Measurements from ENCODE around the gene PLEKHD1. TPM values are rescaled to one million over a fixed set of nuclear protein-coding genes. Genes with fewer than 3 reads are reported as not detected.

Gene PLEKHD1
- total and polyA plus RNA-seq, 5 donors from 2014 or later: 0.05 to 0.25 (median 0.18) TPM; not detected in 2

DNA sequence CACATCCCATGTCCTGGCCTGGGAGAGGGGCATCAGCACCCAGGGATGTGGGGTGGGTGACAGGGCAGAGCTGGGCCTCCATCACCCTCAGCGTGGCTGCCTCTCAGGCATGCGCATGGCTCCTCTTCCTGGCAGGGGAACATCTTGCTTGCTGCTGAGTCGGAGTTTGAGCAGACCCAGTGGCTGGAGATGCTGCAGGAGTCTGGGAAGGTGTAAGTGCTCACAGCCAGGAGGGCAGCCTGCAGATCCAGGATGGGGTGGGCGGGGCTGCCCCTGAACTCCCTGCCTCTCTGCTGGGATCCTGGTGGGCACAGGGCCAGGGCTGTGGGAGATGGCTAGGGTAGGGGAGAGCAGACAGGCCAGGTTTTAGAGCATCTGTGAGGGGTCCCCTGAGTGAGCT lies 16.2 kb downstream of the PLEKHD1 start:
- Mint-ChIP-seq H3K36me3 (no peaks in the 10 kb centered on the region), H3K27ac (no peak overlapping the region), H3K4me1 (peaks cover 0 to 2% (median 0%) of the 10 kb centered on the region in 4 donors), H3K4me3 (no peak overlapping the region), H3K9me3 (peaks cover 0 to 2% (median 0%) of the 10 kb centered on the region in 7 donors), H3K27me3 (peaks cover 23% of the 10 kb centered on the region)
- no peak for ATAC-seq (ENCODE audit: low read depth in 2 of 2)
- no peaks in the 10 kb centered on the region for H3K4me1 ChIP-seq (ENCODE audit: control insufficient read depth, insufficient read depth, low read length, poor library complexity, severe bottlenecking)
- no peak for DNase-seq
- no peak overlapping the region for H3K27ac ChIP-seq (ENCODE audit: insufficient read depth, low read length, poor library complexity, severe bottlenecking)
- H3K36me3 ChIP-seq (ENCODE audit: control insufficient read depth, insufficient read depth, low read length): no peaks in the 10 kb centered on the region
- no peak overlapping the region for H3K4me3 ChIP-seq (ENCODE audit: low read depth, low read length)
- no peaks in the 10 kb centered on the region for H3K9me3 ChIP-seq (ENCODE audit: control insufficient read depth in 2 of 2, low read length in 2 of 2)
- H3K27me3 ChIP-seq (ENCODE audit: control insufficient read depth, insufficient read depth, low read length): no peaks in the 10 kb centered on the region

DNA sequence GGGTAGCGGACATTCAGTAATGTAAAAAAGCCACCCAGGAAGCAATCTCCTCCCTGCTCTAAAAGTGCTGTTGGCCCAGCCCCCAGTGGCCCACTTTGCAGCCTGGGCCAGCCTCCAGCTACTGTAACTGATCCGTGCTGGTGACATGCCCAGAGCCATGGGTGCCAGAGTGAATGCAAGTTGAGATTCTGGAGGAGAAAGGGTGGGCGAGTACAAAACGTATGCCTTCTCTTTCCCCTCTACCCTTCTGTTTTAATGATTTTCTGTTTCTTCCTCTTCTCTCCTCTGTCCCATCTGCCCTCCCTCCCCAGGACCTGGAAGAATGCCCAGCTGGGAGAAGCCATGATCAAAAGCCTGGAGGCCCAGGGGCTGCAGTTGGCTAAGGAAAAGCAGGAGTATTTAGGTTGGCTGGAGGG lies 16.9 kb downstream of the PLEKHD1 start:
- H3K27me3 Mint-ChIP-seq: peaks cover 18% of the 10 kb centered on the region

DNA sequence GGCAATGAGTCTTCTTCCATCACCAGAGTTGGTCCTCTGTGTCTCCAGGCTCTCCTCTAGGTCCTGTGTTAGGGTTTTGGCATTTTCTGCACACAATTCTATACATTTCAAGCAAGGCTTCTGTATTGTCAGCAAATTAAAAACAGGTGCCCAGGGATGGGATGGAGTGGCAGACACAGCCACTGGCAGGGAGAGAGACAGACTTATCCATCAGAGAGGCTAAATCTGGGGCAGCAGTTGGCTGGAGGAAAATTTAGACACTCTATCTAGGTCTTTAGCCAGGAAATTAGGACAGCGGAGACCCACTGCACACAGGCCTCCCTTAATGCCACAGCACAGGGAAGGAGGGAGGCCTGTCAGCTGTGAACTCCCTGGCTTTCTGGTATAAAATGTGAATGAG lies 20.2 kb downstream of the PLEKHD1 start:
- Histone ChIP-seq H3K4me1 (ENCODE audit: control insufficient read depth, insufficient read depth, low read length, poor library complexity, severe bottlenecking) (no peaks in the 10 kb centered on the region), H3K4me3 (ENCODE audit: low read depth, low read length) (no peak overlapping the region), H3K9me3 (ENCODE audit: control insufficient read depth in 2 of 2, low read length in 2 of 2) (no peaks in the 10 kb centered on the region), H3K36me3 (ENCODE audit: control insufficient read depth, insufficient read depth, low read length) (no peaks in the 10 kb centered on the region), H3K27me3 (ENCODE audit: control insufficient read depth, insufficient read depth, low read length) (no peaks in the 10 kb centered on the region), H3K27ac (ENCODE audit: insufficient read depth, low read length, poor library complexity, severe bottlenecking) (no peak overlapping the region)
- no peaks in the 10 kb centered on the region for H3K4me1 Mint-ChIP-seq
- H3K4me3 Mint-ChIP-seq: no peak overlapping the region
- H3K27me3 Mint-ChIP-seq: peaks cover 9% of the 10 kb centered on the region
- ATAC-seq (ENCODE audit: low read depth in 2 of 2) (no peak), DNase-seq (no peak)
- H3K36me3 Mint-ChIP-seq: no peaks in the 10 kb centered on the region
- H3K27ac Mint-ChIP-seq: no peak overlapping the region
- H3K9me3 Mint-ChIP-seq: no peaks in the 10 kb centered on the region

More for the DNA sequence above, 16.9 kb downstream of the PLEKHD1 start:
- no peak overlapping the region for H3K27ac ChIP-seq (ENCODE audit: insufficient read depth, low read length, poor library complexity, severe bottlenecking)
- Mint-ChIP-seq H3K36me3 (no peaks in the 10 kb centered on the region), H3K4me3 (no peak overlapping the region), H3K27ac (no peak overlapping the region), H3K4me1 (peaks cover 0 to 2% (median 0%) of the 10 kb centered on the region in 4 donors), H3K9me3 (peaks cover 0 to 2% (median 0%) of the 10 kb centered on the region in 7 donors)
- H3K36me3 ChIP-seq (ENCODE audit: control insufficient read depth, insufficient read depth, low read length): no peaks in the 10 kb centered on the region
- no peak overlapping the region for H3K4me3 ChIP-seq (ENCODE audit: low read depth, low read length)
- no peaks in the 10 kb centered on the region for H3K27me3 ChIP-seq (ENCODE audit: control insufficient read depth, insufficient read depth, low read length)
- no peaks in the 10 kb centered on the region for H3K4me1 ChIP-seq (ENCODE audit: control insufficient read depth, insufficient read depth, low read length, poor library complexity, severe bottlenecking)
- H3K9me3 ChIP-seq (ENCODE audit: control insufficient read depth in 2 of 2, low read length in 2 of 2): no peaks in the 10 kb centered on the region
- DNase-seq: no peak
- ATAC-seq (ENCODE audit: low read depth in 2 of 2): no peak

DNA sequence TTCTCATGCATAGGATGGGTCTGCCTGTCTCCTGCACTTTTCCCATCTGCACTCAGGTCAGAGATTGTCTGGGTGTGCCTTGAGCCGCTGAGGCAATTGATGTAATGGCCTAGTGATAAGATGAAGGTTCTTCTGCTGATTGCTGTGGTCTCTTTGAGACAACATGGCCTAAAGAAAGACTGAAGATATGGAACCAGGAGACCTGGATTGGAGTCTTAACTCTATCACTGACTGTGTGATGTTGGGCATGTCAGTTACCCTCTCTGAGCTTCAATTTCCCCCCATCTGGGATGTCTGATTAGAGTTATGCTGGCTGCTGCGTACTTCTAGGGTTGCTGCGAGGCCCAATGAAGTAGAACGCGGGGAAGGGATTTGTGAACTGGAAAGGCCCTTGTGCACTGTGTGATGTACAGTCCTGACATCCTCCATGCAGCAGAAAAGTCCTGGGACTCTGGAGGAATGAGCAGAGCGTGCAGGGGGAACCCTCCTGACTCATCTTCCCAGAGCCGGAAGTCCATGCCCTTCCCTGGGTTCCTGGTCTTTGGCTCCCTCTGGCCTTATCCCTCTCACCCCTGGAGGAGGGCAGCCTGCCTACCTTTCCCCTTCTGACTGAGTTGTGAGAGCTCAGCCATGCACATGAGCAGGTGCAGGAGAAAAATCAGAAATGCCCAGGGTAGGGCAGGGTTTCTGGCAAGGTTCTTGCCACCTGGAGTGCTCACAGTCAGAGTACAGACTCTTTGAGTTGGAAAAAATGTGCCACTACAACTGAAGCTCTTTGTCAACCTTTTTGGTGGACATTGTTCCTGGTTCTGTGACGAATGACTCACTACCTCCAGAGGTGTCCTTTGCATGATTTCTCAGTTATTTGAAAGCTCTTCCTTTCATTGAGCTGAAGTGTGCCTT lies 21.1 kb downstream of the PLEKHD1 start:
- H3K4me1 Mint-ChIP-seq: no peaks in the 10 kb centered on the region
- ATAC-seq (ENCODE audit: low read depth in 2 of 2): no peak
- DNase-seq: no peak
- no peaks in the 10 kb centered on the region for H3K9me3 Mint-ChIP-seq
- no peak overlapping the region for H3K4me3 ChIP-seq (ENCODE audit: low read depth, low read length)
- no peak overlapping the region for H3K27ac Mint-ChIP-seq
- H3K36me3 Mint-ChIP-seq: no peaks in the 10 kb centered on the region
- no peaks in the 10 kb centered on the region for H3K4me1 ChIP-seq (ENCODE audit: control insufficient read depth, insufficient read depth, low read length, poor library complexity, severe bottlenecking)
- H3K4me3 Mint-ChIP-seq: no peak overlapping the region
- peaks cover 13% of the 10 kb centered on the region for H3K27me3 Mint-ChIP-seq
- no peak overlapping the region for H3K27ac ChIP-seq (ENCODE audit: insufficient read depth, low read length, poor library complexity, severe bottlenecking)
- peaks cover under 1% of the 10 kb centered on the region for H3K27me3 ChIP-seq (ENCODE audit: control insufficient read depth, insufficient read depth, low read length)
- H3K9me3 ChIP-seq (ENCODE audit: control insufficient read depth in 2 of 2, low read length in 2 of 2): no peaks in the 10 kb centered on the region
- H3K36me3 ChIP-seq (ENCODE audit: control insufficient read depth, insufficient read depth, low read length): no peaks in the 10 kb centered on the region

DNA sequence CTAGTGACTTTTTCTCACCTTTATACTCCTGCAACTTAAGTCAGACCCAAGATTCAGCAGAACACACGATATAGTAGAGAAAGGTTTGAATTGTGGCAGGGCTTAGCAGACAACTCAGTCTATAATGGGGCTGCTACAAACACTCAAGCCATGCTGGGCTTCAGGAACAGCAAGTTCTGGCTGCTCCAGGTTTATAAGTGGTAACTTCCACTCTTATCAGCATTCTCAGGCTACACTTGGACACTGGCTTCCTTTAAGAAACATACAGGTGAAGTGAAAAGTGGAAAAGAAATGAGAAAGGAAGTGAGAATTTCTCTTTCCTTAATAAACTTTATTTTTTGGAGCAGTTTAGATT lies 21.7 kb downstream of the PLEKHD1 start:
- Histone ChIP-seq H3K9me3 (ENCODE audit: control insufficient read depth in 2 of 2, low read length in 2 of 2) (no peaks in the 10 kb centered on the region), H3K4me3 (ENCODE audit: low read depth, low read length) (no peak overlapping the region), H3K36me3 (ENCODE audit: control insufficient read depth, insufficient read depth, low read length) (no peaks in the 10 kb centered on the region), H3K27ac (ENCODE audit: insufficient read depth, low read length, poor library complexity, severe bottlenecking) (no peak overlapping the region), H3K4me1 (ENCODE audit: control insufficient read depth, insufficient read depth, low read length, poor library complexity, severe bottlenecking) (no peaks in the 10 kb centered on the region), H3K27me3 (ENCODE audit: control insufficient read depth, insufficient read depth, low read length) (peaks cover 4% of the 10 kb centered on the region)
- no peak for ATAC-seq (ENCODE audit: low read depth in 2 of 2)
- Mint-ChIP-seq H3K9me3 (no peaks in the 10 kb centered on the region), H3K27me3 (peaks cover 13% of the 10 kb centered on the region), H3K36me3 (no peaks in the 10 kb centered on the region), H3K27ac (no peak overlapping the region), H3K4me3 (no peak overlapping the region), H3K4me1 (no peaks in the 10 kb centered on the region)
- no peak for DNase-seq

DNA sequence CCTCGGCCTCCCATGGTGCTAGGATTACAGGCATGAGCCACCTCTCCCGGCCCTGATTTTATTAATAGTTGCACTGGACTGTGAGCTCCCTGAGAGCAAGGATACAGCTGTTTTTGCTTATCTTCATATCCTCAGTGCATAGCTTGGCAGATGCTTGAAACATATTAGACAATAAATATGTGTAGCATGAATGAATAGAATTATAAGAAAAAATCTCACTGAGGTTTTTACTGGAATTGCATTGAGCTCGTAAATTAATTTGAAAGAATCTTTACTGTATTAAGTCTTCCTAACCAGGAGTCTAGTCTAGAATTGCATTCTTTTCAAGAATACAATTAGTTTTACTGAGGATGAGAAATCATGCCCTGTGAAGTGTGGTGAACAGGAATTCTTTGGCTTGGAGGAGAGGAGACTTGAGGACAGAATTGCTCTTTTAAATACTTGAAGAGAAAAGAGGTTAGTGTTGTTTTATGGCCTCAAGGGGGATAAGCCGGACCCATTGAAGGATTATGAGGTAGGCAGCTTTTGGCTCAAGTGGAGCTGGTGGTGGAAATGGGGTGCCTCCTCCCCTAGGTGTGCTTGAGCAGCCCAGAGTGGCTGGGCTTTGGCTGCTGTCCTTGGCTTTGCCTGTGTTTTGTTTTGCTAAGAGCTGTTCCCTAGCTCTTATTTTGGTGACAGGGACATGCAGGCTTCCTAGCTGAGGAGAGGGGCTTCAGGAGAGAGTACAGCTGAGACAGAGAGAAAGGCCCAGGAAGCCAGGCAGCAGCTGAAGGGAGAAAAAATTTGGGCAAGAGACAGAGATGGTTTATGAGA lies 34.0 kb downstream of the PLEKHD1 start:
- H3K27ac ChIP-seq (ENCODE audit: insufficient read depth, low read length, poor library complexity, severe bottlenecking): no peak overlapping the region
- ATAC-seq (ENCODE audit: low read depth in 2 of 2) (no peak), DNase-seq (no peak)
- Mint-ChIP-seq H3K27ac (no peak overlapping the region), H3K4me3 (no peak overlapping the region), H3K4me1 (no peaks in the 10 kb centered on the region), H3K9me3 (peaks cover 0 to 5% (median 2%) of the 10 kb centered on the region in 7 donors), H3K27me3 (peaks cover 41% of the 10 kb centered on the region), H3K36me3 (no peaks in the 10 kb centered on the region)
- H3K4me3 ChIP-seq (ENCODE audit: low read depth, low read length): no peak overlapping the region
- H3K36me3 ChIP-seq (ENCODE audit: control insufficient read depth, insufficient read depth, low read length): no peaks in the 10 kb centered on the region
- no peaks in the 10 kb centered on the region for H3K9me3 ChIP-seq (ENCODE audit: control insufficient read depth in 2 of 2, low read length in 2 of 2)
- H3K4me1 ChIP-seq (ENCODE audit: control insufficient read depth, insufficient read depth, low read length, poor library complexity, severe bottlenecking): no peaks in the 10 kb centered on the region
- peaks cover 2% of the 10 kb centered on the region for H3K27me3 ChIP-seq (ENCODE audit: control insufficient read depth, insufficient read depth, low read length)

DNA sequence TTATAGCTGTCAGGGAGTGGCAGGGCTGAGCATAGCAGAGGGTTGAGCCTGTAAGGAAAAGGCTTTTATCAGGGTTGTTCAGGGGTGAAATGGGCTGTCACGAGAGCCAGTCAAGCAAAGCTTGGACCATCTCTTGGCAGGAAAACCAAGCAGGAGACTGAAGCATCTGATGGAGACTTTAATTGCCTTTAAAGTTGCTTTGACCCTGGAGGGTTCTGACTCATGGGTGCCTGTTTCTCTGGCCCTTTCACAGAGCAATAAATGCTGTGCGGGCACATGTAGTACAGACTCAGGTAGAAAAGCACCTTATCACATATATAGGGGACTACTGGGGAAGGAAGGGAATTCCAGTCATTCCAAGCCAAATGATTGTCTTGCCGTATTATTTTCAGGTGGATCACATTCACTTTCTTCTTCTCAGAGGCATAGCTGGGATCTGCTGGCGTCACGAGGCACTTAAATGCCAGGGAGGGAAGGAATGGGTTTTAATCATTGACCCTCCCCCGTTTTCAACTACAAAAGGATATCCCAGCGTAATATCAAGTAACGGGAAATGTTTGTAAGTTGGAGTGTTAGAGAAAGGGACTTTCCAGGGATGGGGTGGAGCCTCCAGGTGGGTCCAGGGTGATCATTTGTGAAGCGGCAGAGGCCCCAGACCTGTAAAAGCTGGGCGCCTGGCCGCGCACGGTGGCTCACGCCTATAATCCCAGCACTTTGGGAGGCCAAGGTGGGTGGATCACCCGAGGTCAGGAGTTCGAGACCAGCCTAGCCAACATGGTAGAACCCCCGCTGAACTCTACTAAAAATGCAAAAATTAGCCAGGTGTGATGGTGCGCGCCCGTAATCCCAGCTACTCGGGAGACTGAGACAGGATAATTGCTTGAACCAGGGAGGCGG lies 34.9 kb downstream of the PLEKHD1 start:
- Mint-ChIP-seq H3K27me3 (peaks cover 32% of the 10 kb centered on the region), H3K4me3 (no peak overlapping the region), H3K27ac (no peak overlapping the region)

More for the DNA sequence above, 34.9 kb downstream of the PLEKHD1 start:
- H3K27me3 ChIP-seq (ENCODE audit: control insufficient read depth, insufficient read depth, low read length): peaks cover under 1% of the 10 kb centered on the region
- Mint-ChIP-seq H3K9me3 (peaks cover 0 to 3% (median 2%) of the 10 kb centered on the region in 7 donors), H3K36me3 (no peaks in the 10 kb centered on the region), H3K4me1 (no peaks in the 10 kb centered on the region)
- H3K4me3 ChIP-seq (ENCODE audit: low read depth, low read length): no peak overlapping the region
- DNase-seq: no peak
- H3K4me1 ChIP-seq (ENCODE audit: control insufficient read depth, insufficient read depth, low read length, poor library complexity, severe bottlenecking): no peaks in the 10 kb centered on the region
- H3K36me3 ChIP-seq (ENCODE audit: control insufficient read depth, insufficient read depth, low read length): no peaks in the 10 kb centered on the region
- H3K27ac ChIP-seq (ENCODE audit: insufficient read depth, low read length, poor library complexity, severe bottlenecking): no peak overlapping the region
- no peaks in the 10 kb centered on the region for H3K9me3 ChIP-seq (ENCODE audit: control insufficient read depth in 2 of 2, low read length in 2 of 2)
- ATAC-seq (ENCODE audit: low read depth in 2 of 2): no peak

Data from CD4-positive, CD25-positive, alpha-beta regulatory T cell (primary cell).